Spleen (tissue), 7 donors: ENCODE results near the gene ANO2.

ENCODE experiments used
- POLR2A ChIP-seq, 3 donors: fragments of 450-650 bp; IDR thresholded peaks; one replicate each; pipeline ENCODE4 v1.5.1; 2017; ENCODE audit warnings: antibody characterized with exemption in 3 of 3, mild to moderate bottlenecking in 1 of 3
- POLR2AphosphoS5 ChIP-seq, 3 donors: sonication (generic); formaldehyde crosslinking; IDR thresholded peaks; one replicate each; pipeline ENCODE4 v1.5.1; 2017; ENCODE audit warnings: antibody characterized with exemption in 3 of 3
- TF ChIP-seq, protein P1 (sequence below), 11 experiments: fragments of 200-600 bp in 7 of 11; fragments of 450-650 bp in 4 of 11; sonication (generic) in 4 of 11; IDR thresholded peaks in 8 of 11; conservative IDR thresholded peaks in 3 of 11; 1 replicate in 7 of 11; 2 replicates in 4 of 11; pipeline versions ENCODE4 v1.4.0 to v1.8.0; 2016 to 2021; ENCODE audit warnings: antibody characterized with exemption in 11 of 11, inconsistent platforms in 4 of 11, mild to moderate bottlenecking in 1 of 11
- donor health status: DM: no; HTN: no; CAD: no; lungs with moderate emphysema.
- donor health status: DM: no; HTN: no; CAD: no.
- donor health status: DM: no; HTN: no; CAD: no.

DNA sequence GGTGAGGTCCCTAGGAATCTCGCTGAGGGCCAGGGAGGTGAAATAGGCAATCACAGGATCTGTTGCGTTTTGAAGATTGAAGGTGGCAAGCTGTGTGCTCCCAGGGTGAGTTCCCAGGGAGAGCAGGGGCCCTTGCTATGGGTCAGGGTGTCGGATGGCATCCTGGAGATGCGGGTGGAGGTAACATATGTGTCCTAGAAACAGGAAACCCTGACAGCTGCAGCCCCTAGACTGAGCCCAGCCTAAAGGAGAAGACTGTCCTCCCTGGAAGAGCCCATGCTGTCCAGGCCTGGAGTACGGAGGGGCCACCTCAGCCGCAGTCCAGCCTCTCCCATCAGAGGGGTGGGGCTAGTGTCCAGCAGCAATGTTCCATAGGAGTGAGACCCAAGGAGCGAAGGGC is 318.9 kb downstream of the ANO2 start:
- TF ChIP-seq, protein P1, sequence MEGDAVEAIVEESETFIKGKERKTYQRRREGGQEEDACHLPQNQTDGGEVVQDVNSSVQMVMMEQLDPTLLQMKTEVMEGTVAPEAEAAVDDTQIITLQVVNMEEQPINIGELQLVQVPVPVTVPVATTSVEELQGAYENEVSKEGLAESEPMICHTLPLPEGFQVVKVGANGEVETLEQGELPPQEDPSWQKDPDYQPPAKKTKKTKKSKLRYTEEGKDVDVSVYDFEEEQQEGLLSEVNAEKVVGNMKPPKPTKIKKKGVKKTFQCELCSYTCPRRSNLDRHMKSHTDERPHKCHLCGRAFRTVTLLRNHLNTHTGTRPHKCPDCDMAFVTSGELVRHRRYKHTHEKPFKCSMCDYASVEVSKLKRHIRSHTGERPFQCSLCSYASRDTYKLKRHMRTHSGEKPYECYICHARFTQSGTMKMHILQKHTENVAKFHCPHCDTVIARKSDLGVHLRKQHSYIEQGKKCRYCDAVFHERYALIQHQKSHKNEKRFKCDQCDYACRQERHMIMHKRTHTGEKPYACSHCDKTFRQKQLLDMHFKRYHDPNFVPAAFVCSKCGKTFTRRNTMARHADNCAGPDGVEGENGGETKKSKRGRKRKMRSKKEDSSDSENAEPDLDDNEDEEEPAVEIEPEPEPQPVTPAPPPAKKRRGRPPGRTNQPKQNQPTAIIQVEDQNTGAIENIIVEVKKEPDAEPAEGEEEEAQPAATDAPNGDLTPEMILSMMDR (IDR thresholded peaks at IDR 0.05 in 8 of 11, conservative IDR thresholded peaks at IDR 0.05 in 3 of 11): no peak
- TF ChIP-seq POLR2A (IDR thresholded peaks at IDR 0.05) (no peak), POLR2AphosphoS5 (IDR thresholded peaks at IDR 0.05) (no peak)
